ENCODE measurements around the gene HOMEZ.
A peak's percentile ranks its signal among the peaks of the same experiment; 100 is the strongest.

The HOMEZ gene

DNA sequence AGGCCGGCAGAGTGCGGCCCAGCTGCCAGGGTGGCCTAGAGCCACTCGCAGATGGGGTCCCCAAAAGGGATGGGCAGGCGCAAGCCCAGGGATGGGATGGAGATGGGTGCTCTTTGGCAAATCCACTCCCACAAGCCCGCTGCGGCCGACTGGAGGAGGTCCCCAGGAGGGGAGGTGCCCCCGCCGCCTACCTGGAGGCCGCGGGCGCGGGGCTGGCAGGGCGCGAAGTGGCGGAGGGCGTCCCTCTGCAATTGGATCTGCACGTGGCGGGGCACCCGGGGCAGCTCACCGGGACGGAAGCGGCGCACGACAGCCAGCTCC is 16.0 kb upstream of the HOMEZ start:
- H4K20me1 ChIP-seq (ENCODE audit: control insufficient read depth, insufficient read depth, low read depth, low read length), result no peaks in the 10 kb centered on the region
- H3K36me3 ChIP-seq (ENCODE audit: control insufficient read depth, low read length), result peaks cover 41% of the 10 kb centered on the region
- H3K4me1 ChIP-seq (ENCODE audit: control insufficient read depth, low read length), result peaks cover 43% of the 10 kb centered on the region
- peak overlapping the region; percentile 82 for H3K4me3 ChIP-seq (ENCODE audit: low read length)
- peaks cover 32% of the 10 kb centered on the region for H3K79me2 ChIP-seq (ENCODE audit: control insufficient read depth, low read length)
- H3K9me3 ChIP-seq (ENCODE audit: control insufficient read depth, insufficient read depth, low read length), result no peaks in the 10 kb centered on the region
- no peaks in the 10 kb centered on the region for H3K27me3 ChIP-seq (ENCODE audit: control insufficient read depth, low read length)
- no peaks in the 10 kb centered on the region for H3K9me2 ChIP-seq (replicated peaks; ENCODE audit: control insufficient read depth, low read length)
- H3F3A ChIP-seq (ENCODE audit: control insufficient read depth, insufficient read depth), result peaks cover 10% of the 10 kb centered on the region
- peak overlapping the region; percentile 81 for H3K27ac ChIP-seq (ENCODE audit: low read depth, low read length)
- peak overlapping the region; percentile 78 for H3K4me2 ChIP-seq (ENCODE audit: low read length)
- TF ChIP-seq CTCF (IDR thresholded peaks at IDR 0.05; ENCODE audit: low read depth, low read length, poor library complexity, severe bottlenecking) (no peak), EZH2phosphoT487 (IDR thresholded peaks at IDR 0.05; ENCODE audit: borderline replicate concordance, low read length) (no peak)

GRCh38 chr14:23301288-23301968 is 15.5 kb upstream of the HOMEZ start:
- no peaks in the 10 kb centered on the region for H3K27me3 ChIP-seq (ENCODE audit: control insufficient read depth, low read length)
- peak overlapping the region; percentile 78 for H3K4me2 ChIP-seq (ENCODE audit: low read length)

GRCh38 chr14:23300687-23301223 is 14.8 kb upstream of the HOMEZ start:
- TF ChIP-seq CTCF (IDR thresholded peaks at IDR 0.05; ENCODE audit: low read depth, low read length, poor library complexity, severe bottlenecking) (no peak), EZH2phosphoT487 (IDR thresholded peaks at IDR 0.05; ENCODE audit: borderline replicate concordance, low read length) (no peak)
- Histone ChIP-seq H3K27me3 (ENCODE audit: control insufficient read depth, low read length) (no peaks in the 10 kb centered on the region), H3K4me2 (ENCODE audit: low read length) (peak overlapping the region; percentile 78), H3K36me3 (ENCODE audit: control insufficient read depth, low read length) (peaks cover 47% of the 10 kb centered on the region), H3K9me2 (replicated peaks; ENCODE audit: control insufficient read depth, low read length) (no peaks in the 10 kb centered on the region), H3K9me3 (ENCODE audit: control insufficient read depth, insufficient read depth, low read length) (no peaks in the 10 kb centered on the region), H3K79me2 (ENCODE audit: control insufficient read depth, low read length) (peaks cover 21% of the 10 kb centered on the region), H3F3A (ENCODE audit: control insufficient read depth, insufficient read depth) (peaks cover 15% of the 10 kb centered on the region), H3K4me3 (ENCODE audit: low read length) (peak overlapping the region; percentile 83), H3K27ac (ENCODE audit: low read depth, low read length) (peak overlapping the region; percentile 5; the same call in 1 of the 2 replicates), H3K4me1 (ENCODE audit: control insufficient read depth, low read length) (peaks cover 34% of the 10 kb centered on the region), H4K20me1 (ENCODE audit: control insufficient read depth, insufficient read depth, low read depth, low read length) (no peaks in the 10 kb centered on the region)

More at GRCh38 chr14:23301288-23301968, 15.5 kb upstream of the HOMEZ start:
- Histone ChIP-seq H3K36me3 (ENCODE audit: control insufficient read depth, low read length) (peaks cover 43% of the 10 kb centered on the region), H3F3A (ENCODE audit: control insufficient read depth, insufficient read depth) (peaks cover 10% of the 10 kb centered on the region), H3K79me2 (ENCODE audit: control insufficient read depth, low read length) (peaks cover 27% of the 10 kb centered on the region), H3K4me3 (ENCODE audit: low read length) (peak overlapping the region; percentile 83), H3K9me3 (ENCODE audit: control insufficient read depth, insufficient read depth, low read length) (no peaks in the 10 kb centered on the region), H4K20me1 (ENCODE audit: control insufficient read depth, insufficient read depth, low read depth, low read length) (no peaks in the 10 kb centered on the region), H3K27ac (ENCODE audit: low read depth, low read length) (peak overlapping the region; percentile 81), H3K4me1 (ENCODE audit: control insufficient read depth, low read length) (peaks cover 40% of the 10 kb centered on the region), H3K9me2 (replicated peaks; ENCODE audit: control insufficient read depth, low read length) (no peaks in the 10 kb centered on the region)
- TF ChIP-seq EZH2phosphoT487 (IDR thresholded peaks at IDR 0.05; ENCODE audit: borderline replicate concordance, low read length), result no peak
- peak; percentile 74 for TF ChIP-seq CTCF (IDR thresholded peaks at IDR 0.05; ENCODE audit: low read depth, low read length, poor library complexity, severe bottlenecking)
